ENCODE results near the gene COL23A1. TPM values are rescaled to one million over a fixed set of nuclear protein-coding genes. Genes with fewer than 3 reads are reported as not detected.

The COL23A1 gene
- total RNA-seq, 2 experiments from 2014 or later: 0.11 TPM; not detected in 1

DNA sequence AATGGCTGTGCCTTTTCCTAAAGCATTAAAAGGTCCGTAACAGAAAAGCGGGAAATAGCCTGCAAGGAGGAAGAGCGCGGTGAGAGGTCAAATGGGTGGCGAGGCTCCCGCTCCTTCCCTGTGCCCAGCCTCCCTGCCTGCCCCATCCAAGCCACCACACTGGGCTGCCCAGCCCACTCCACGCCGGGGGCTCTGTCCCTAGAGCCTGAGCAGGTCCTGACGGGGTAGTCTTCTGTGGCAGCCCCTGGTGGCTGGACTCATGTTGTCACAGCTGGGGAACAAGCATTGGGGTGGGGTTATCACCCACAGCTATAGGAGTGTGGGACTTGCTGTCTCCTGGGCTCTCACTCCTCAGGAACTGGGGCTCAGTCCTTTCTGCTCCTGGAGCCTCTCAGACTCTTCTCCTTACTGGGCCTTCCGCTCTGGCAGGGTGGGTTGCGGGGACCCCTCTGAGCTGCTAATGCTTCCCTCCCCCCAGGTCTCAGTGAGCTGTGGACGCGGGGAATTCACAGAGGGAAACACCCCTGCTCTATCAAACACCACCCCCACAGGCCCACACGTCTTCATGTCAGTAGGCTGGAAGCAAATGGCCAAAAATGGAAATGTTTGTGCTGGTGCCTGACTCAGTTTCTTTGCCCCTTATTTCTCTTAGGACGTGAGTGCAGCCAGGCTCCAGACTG is 205.2 kb downstream of the COL23A1 start:
- H3K27ac Mint-ChIP-seq: no peak overlapping the region
- H3K4me1 Mint-ChIP-seq (ENCODE audit: low read depth): no peaks in the 10 kb centered on the region
- peaks cover 2% of the 10 kb centered on the region for H3K27me3 Mint-ChIP-seq
- ATAC-seq (no peak), DNase-seq (no peak)
- ChIA-PET POLR2A (no interaction called here), CTCF (no interaction called here)
- intact Hi-C loops (cut with micrococcal nuclease): no loop called here
- TF ChIP-seq, protein P1, sequence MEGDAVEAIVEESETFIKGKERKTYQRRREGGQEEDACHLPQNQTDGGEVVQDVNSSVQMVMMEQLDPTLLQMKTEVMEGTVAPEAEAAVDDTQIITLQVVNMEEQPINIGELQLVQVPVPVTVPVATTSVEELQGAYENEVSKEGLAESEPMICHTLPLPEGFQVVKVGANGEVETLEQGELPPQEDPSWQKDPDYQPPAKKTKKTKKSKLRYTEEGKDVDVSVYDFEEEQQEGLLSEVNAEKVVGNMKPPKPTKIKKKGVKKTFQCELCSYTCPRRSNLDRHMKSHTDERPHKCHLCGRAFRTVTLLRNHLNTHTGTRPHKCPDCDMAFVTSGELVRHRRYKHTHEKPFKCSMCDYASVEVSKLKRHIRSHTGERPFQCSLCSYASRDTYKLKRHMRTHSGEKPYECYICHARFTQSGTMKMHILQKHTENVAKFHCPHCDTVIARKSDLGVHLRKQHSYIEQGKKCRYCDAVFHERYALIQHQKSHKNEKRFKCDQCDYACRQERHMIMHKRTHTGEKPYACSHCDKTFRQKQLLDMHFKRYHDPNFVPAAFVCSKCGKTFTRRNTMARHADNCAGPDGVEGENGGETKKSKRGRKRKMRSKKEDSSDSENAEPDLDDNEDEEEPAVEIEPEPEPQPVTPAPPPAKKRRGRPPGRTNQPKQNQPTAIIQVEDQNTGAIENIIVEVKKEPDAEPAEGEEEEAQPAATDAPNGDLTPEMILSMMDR (IDR thresholded peaks at IDR 0.05): no peak
- H3K9me3 Mint-ChIP-seq: no peaks in the 10 kb centered on the region
- H3K36me3 Mint-ChIP-seq (ENCODE audit: low read depth): no peaks in the 10 kb centered on the region
- no peak overlapping the region for H3K4me3 Mint-ChIP-seq

DNA sequence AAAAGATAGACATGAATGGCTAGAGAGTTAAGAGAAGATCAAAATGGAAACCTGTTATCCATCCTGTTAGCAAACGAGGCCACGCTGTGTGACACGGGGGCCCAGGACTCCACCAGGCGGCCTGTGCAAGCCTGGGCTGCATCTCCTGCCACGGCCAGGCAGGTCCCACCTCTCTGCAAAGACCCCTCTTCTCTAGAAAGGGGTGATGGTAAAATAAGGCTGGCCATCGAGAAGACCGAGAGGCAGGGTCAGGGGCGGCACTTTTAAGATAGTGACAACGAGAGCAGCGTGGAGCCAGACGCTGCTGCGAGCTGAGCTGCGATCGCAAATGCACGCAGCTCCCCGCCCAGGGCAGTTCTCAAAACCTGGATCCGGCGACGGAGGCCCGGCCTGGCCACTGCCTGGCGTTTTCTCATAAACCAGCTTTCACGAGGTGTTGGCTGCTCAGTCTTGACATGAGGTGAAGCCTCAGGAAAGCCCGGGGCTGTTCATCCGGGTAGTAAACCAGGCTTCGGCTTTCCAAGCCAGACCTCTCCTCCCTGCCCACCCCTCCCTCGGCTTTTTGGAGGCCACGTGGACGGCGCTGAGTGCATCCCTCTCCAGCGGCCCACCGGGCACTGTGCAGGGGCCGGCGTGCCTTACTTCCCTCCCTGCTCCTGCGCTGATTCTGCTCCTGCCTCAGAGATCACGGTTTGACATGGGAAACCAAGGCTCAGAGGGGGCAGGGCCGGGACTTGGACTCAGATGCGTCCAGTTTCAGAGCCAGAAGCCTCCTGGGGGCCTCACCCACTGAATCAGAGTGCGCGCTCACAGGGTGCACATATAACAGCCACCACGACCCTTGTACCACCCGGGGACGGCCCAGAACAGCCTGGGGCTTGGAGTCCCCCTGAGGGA is 206.0 kb downstream of the COL23A1 start:
- POLR2A ChIA-PET: no interaction called here
- no peaks in the 10 kb centered on the region for H3K9me3 Mint-ChIP-seq
- no peak for ATAC-seq
- TF ChIP-seq, protein P1 (IDR thresholded peaks at IDR 0.05): no peak
- H3K27ac Mint-ChIP-seq: no peak overlapping the region
- CTCF ChIA-PET: no interaction called here
- peaks cover 2% of the 10 kb centered on the region for H3K27me3 Mint-ChIP-seq
- H3K36me3 Mint-ChIP-seq (ENCODE audit: low read depth): no peaks in the 10 kb centered on the region
- H3K4me1 Mint-ChIP-seq (ENCODE audit: low read depth): no peaks in the 10 kb centered on the region
- intact Hi-C loops (cut with micrococcal nuclease): no loop called here
- DNase-seq: no peak
- H3K4me3 Mint-ChIP-seq: no peak overlapping the region

DNA sequence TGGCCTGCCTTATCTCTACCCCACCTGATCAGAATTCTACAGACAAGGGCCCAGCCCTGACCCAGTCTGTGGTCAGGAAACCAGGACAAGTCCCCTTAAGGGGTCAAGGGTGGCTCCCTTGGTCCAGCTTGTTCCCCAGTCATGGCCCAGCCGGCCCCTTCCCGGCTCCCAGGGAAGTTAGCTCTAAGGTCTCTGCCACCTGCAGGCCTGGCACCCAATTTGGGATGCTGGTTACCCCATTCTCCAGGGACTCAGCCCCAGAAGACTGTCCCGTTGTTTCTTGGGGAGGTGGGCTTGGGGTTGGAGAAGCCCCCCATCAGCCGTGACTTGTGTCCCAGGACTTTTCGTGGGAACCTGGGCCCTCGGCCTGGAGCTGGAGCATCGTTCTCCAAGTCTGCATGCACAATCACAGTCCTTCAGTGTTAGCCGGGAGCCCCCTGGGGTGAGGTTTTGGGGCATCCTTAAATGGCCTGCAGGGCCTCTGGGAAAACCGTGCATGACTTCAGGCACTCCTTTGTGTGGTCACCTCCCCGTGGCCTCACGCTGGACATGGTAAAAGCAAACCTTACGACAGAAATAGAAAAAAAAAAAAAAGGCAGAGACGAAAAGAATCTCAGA is 206.8 kb downstream of the COL23A1 start:
- H3K27ac Mint-ChIP-seq: no peak overlapping the region
- CTCF ChIA-PET: interaction anchor here (0.9 kb wide), 1 partner anchor 12 kb away, joined by 3 read pairs; no protein-coding TSS in a partner anchor
- H3K9me3 Mint-ChIP-seq: no peaks in the 10 kb centered on the region
- TF ChIP-seq, protein P1 (IDR thresholded peaks at IDR 0.05): no peak
- ATAC-seq (no peak), DNase-seq (no peak)
- no peaks in the 10 kb centered on the region for H3K4me1 Mint-ChIP-seq (ENCODE audit: low read depth)
- POLR2A ChIA-PET: no interaction called here
- intact Hi-C loops (cut with micrococcal nuclease): no loop called here
- H3K27me3 Mint-ChIP-seq: peaks cover 2% of the 10 kb centered on the region
- H3K36me3 Mint-ChIP-seq (ENCODE audit: low read depth): no peaks in the 10 kb centered on the region
- no peak overlapping the region for H3K4me3 Mint-ChIP-seq

DNA sequence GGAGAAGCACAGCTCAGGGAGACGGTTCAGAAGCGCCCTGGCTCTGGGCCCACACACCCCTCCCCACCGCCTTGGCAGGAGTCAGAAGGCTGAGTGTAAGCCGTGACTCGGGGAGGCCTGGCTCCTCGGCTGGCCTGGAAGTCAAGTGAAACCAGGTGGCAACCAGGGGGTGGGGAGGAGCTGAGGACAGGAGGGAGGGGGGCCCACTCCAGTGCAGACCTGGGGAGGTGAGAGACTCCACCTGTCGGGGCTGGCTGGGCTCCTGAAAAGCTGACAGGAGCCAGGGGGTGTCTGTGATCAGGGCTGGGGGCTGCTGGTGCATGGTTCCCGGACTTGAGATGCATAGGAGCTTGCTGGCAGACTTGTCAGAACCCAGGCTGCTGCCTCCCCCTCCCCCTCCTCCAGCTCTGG is 207.4 kb downstream of the COL23A1 start:
- intact Hi-C loops (cut with micrococcal nuclease): no loop called here
- TF ChIP-seq, protein P1 (IDR thresholded peaks at IDR 0.05): no peak
- Mint-ChIP-seq H3K36me3 (ENCODE audit: low read depth) (no peaks in the 10 kb centered on the region), H3K4me1 (ENCODE audit: low read depth) (no peaks in the 10 kb centered on the region), H3K4me3 (no peak overlapping the region), H3K9me3 (no peaks in the 10 kb centered on the region), H3K27me3 (peaks cover 2% of the 10 kb centered on the region), H3K27ac (no peak overlapping the region)
- ATAC-seq (no peak), DNase-seq (no peak)
- ChIA-PET POLR2A (no interaction called here), CTCF (interaction anchor here (0.9 kb wide), 1 partner anchor 11 kb away, joined by 3 read pairs; no protein-coding TSS in a partner anchor)
